Mammary epithelial cell (primary cell): ENCODE measurements around the gene SHB.

Experiments
- EZH2 ChIP-seq: IDR thresholded peaks from 2 replicates; pipeline ENCODE4 v1.6.1; 2012; ENCODE audit warnings: low read length, inconsistent platforms, borderline replicate concordance
- TF ChIP-seq, protein P1 (sequence below), 2 donors: IDR thresholded peaks in 1 of 2; conservative IDR thresholded peaks in 1 of 2; 2 replicates each; pipeline ENCODE4 v1.5.1; 2011 to 2012; ENCODE audit warnings: inconsistent platforms in 2 of 2, low read length in 2 of 2, mild to moderate bottlenecking in 2 of 2, control low read depth in 1 of 2, low read depth in 1 of 2; ENCODE audit not compliant: insufficient read depth in 1 of 2; ENCODE audit errors: extremely low read depth in 1 of 2

- TF ChIP-seq, protein P1, sequence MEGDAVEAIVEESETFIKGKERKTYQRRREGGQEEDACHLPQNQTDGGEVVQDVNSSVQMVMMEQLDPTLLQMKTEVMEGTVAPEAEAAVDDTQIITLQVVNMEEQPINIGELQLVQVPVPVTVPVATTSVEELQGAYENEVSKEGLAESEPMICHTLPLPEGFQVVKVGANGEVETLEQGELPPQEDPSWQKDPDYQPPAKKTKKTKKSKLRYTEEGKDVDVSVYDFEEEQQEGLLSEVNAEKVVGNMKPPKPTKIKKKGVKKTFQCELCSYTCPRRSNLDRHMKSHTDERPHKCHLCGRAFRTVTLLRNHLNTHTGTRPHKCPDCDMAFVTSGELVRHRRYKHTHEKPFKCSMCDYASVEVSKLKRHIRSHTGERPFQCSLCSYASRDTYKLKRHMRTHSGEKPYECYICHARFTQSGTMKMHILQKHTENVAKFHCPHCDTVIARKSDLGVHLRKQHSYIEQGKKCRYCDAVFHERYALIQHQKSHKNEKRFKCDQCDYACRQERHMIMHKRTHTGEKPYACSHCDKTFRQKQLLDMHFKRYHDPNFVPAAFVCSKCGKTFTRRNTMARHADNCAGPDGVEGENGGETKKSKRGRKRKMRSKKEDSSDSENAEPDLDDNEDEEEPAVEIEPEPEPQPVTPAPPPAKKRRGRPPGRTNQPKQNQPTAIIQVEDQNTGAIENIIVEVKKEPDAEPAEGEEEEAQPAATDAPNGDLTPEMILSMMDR (conservative IDR thresholded peaks at IDR 0.05 in 1 of 2, IDR thresholded peaks at IDR 0.05 in 1 of 2; ENCODE audit: extremely low read depth in 1 of 2, insufficient read depth in 1 of 2, low read depth in 1 of 2, low read length in 2 of 2), result no peak
- TF ChIP-seq EZH2, result no peak
Measured at GRCh38 chr9:38006163-38006562, 62.9 kb downstream of the SHB start.
